Activated T-cell treated with anti-CD3 and anti-CD28 coated beads for 24 hours (primary cell): ENCODE data around the gene SV2C.
A peak's percentile ranks its signal among the peaks of the same experiment; 100 is the strongest.

Source experiments
- DNase-seq: peaks from one replicate; pipeline ENCODE4 v3.0.0-alpha.2; 2020; ENCODE audit warnings: low read depth

The SV2C gene

GRCh38 chr5:76384705-76385104 lies 301.5 kb downstream of the SV2C start:
- DNase-seq = no peak

GRCh38 chr5:76385540-76385939 lies 302.4 kb downstream of the SV2C start:
- no peak for DNase-seq

GRCh38 chr5:76386360-76386759 lies 303.2 kb downstream of the SV2C start:
- DNase-seq = no peak

DNA sequence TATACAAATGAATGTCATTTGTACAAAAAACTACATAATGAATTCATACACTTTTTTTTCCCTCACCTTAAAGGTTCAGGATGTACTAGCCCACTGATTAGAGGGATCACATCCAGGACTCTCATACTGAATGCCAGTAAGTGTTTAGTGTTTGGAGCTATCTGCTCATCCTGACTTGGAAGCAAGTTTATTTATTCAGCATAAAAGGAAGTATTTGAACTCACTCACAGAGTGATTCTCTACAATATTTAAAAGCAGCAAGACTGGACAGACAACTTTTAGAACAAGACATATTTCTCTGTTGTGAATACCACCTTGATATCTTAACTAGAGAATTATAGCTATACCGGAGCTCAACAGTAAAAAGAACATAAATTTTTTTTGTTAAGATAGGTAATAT lies 305.1 kb downstream of the SV2C start:
- DNase-seq = no peak

- DNase-seq = no peak
Measured at GRCh38 chr5:76388791-76389512, 305.8 kb downstream of the SV2C start.

GRCh38 chr5:76389513-76390154 lies 306.5 kb downstream of the SV2C start:
- DNase-seq = no peak

DNA sequence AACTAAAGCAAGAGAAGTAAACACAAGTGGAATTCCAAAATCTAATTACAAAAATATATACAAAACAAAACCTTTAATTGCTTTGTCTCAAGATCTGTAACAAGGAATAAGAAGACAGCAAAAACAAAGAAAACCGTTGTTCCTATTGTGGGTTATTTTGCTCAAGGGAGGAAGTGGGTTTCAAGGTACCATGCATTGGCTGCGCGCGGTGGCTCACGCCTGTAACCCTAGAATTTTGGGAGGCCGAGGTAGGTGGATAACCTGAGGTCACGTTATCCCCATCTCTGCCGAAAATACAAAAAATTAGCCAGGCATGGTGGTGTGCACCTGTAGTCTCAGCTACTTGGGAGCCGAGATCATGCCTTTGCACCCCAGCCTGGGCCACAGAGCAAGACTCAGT lies 307.8 kb downstream of the SV2C start:
- DNase-seq = no peak

GRCh38 chr5:76393035-76393680 lies 310.0 kb downstream of the SV2C start:
- DNase-seq = no peak

- DNase-seq = no peak
Measured at GRCh38 chr5:76397200-76397599, 314.0 kb downstream of the SV2C start.

DNA sequence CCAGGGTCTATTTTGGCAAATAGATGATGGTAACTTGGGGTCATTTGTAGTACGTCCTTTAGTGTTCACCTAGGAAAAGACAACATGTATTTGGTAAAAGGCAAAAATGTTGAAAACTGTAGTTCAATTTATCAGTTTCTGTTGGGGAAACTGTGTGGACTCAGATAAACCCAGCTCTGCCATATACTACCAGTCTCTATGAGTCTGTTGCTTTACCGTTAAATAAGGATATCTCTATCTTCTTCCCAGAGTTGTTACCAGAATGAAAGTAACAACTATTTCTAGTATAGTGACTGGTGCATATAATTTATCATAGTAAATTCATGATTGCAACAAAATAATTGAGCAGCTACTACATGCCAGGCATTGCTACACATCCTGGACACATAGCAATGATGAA lies 316.1 kb downstream of the SV2C start:
- DNase-seq = no peak

DNA sequence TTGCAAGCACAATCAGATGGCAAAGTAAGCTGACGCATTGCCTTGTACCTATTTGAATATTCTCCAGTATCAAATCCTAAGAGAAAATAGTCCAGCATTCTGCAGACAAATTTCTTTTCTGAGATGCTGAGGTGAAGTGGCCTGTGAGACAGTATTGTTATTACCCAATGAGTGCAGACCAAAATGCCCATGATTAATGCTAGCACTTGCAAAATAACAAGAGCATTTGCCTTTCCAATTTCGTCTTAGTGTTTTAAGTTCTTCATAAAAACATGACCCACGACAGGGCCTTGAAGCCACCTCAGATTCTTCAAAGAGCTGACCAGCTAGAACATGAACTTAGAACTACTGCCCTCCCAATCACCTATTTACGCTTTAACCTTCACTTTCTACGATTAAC lies 317.3 kb downstream of the SV2C start:
- no peak for DNase-seq

DNA sequence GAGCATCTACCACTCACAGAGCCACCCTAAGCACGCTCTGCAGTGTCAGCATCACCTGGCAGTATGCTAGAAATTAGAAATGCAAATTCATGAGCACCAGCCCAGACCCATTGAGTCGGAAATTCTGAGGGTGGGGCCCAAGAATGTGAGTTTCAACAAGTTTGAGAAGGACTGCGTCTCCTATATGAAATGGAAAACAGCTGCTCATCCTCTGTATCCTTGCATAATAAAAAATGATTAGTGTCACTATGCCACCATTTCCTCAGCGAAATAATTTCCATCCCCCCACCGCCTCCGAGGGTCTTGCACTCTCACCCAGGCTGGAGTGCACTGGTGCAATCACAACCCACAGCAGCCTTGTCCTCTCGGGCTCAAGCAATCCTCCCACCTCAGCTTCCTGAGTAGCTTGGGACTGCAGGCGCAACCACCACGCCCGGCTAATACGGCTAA lies 318.6 kb downstream of the SV2C start:
- DNase-seq = peak; percentile 31

- DNase-seq = peak; percentile 75
Measured at GRCh38 chr5:76402251-76402885, 319.2 kb downstream of the SV2C start.

DNA sequence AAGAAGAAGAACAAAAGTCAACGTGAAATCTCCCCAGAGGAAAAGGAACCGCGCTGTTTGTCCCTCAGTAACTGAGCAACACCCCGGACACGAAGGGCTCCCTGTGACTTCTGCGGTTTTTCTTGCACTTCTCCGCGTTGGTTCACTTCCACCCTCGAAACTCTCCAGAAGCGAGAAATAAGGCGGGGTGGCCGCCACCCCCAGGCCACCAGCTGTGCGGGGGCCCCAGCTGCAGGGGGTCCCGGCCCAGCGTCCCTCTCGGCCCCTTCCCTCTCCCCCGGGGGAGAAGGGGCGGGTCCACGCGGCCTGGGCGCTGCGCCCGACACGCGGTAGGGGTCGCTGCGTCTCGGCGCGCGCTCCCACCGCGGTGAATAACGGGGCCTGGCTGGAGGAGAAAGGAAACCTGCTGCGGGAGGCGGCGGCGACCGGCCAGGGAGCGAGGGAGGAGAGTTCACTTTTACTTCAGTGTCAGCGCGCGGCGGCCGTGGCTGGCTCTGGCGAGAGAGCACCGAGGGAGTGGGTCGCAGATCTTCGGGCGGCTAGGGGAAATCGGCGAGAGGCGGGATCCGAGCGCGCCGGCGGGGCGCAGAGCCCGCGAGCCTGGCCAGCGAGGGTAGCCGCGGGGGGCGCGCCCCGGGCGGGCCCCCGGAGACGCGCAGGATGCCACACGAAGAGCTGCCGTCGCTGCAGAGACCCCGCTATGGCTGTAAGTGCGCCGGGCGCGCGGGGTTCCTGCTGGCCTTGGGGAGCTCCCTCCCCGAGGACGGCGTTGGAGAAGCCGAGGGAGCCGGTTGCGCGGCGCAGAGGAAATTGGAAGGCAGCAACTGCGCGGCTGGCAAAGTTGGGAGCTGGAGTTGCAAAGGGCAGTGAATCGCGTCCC lies 319.9 kb downstream of the SV2C start, which contains the start of gene IQGAP2:
Gene IQGAP2 (plus strand): TSS at position 400 of the 880 bp plus-strand sequence. CDS start 261 bp downstream, at position 661.
- peak; percentile 75 for DNase-seq
